Activated CD4-positive, CD25-positive, alpha-beta regulatory T cell (primary cell): Measurements from ENCODE around the gene NLE1.
"Not testable (repeated sequence)": the region's sequence is repeated elsewhere in the genome, so short reads cannot be mapped to it uniquely, and the experiment has no call there.

Experiments
- DNase-seq, 4 experiments: peaks; one replicate each; lab custom pipeline; 2025; lab: John Stamatoyannopoulos, UW

NLE1 gene

DNA sequence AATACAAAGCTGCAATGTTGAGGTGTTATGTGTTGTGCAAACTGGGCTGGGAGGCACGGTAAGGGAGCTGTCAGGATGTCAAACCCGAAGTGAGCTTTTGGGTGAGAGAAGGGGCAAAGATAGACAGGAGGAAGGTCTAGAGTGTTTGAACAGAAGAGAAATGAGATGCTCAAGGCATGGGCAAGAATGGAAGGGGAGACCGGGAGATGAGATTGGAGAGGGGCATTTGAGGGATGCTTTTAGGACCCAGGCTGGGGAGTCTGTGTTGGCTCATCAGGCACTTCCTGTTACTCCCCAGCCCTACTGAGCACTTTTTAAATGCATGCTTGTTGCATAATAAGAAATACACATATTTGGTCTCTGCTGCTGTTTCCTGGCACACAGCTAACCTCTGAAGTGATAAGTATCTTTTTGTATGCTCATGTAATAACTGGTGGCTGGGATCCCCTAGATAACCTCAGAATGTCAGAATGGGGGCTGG is 19.2 kb upstream of the NLE1 start:
- no peak for DNase-seq

DNA sequence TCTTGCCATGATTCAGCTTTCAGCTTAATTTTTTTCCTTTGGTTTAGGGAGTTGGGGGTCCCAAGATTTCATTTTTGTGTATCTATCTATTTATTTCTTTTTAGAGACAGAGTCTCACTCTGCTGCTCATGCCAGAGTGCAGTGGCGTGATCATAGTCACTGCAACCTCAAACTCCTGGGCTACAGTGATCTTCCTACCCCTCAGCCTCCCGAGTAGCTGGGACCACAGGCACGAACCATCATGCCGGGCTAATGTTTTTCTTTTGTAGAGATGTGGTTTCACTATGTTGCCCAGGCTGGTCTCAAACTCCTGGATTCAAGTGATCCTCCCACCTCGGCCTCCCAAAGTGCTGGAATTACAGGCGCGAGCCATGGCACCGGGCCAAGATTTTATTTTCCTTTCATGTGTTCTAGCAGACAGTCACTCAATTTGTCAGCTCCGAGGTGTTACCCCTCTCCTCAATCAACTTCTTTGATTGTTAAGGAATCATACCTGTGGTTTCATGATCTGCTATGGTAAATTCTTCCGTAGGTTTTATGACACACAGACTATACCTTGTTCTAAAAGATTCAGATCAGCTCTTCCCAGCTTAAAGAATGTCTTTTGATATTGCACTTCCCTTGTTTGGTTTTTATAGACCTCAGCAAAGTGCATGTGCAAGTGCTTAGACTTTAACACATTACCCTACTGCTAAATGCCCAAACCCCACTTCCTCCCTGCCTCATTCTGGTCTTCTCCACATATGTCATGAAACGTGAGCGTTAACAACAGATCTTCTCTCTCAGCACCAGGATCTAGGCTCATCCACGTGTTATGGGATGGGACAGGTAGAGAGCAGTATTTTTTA is 18.5 kb upstream of the NLE1 start:
- DNase-seq = no peak

DNA sequence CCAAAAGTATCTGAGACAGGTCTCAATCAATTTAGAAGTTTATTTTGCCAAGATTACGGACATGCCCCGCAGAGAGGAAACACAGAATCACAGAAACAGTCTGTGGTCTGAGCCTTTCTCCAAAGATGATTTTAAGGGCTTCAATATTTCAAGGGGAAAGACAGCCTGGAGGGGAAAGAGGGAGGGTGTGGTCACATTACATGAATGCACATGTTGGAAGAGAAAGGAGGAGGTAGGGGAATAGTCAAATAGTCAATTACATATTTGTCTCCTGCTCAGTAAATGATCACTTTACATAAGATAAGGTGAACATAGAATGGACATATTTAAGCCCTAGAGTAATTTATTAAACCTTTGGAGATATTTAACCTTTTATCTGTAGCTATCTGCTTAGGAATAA is 17.8 kb upstream of the NLE1 start:
- DNase-seq = no peak

DNA sequence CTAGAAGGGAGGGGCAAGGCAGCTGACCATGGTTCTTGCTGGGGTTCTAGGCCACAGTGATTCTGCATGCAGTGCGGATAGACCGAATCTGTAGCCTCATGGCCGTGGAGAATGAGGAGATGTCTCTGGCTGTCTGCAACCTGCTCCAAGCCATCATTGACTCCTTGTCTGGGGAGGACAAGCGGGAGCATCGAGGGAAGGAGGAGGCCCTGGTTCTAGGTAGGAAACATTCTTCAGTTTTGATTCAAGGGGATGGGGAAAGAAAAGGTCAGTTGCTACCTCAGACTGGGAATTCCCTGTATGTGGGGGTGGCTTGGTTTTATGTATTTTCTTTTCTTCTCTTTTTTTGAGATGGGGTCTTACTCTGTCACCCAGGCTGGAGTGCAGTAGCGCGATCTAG is 13.1 kb upstream of the NLE1 start:
- no peak for DNase-seq

DNA sequence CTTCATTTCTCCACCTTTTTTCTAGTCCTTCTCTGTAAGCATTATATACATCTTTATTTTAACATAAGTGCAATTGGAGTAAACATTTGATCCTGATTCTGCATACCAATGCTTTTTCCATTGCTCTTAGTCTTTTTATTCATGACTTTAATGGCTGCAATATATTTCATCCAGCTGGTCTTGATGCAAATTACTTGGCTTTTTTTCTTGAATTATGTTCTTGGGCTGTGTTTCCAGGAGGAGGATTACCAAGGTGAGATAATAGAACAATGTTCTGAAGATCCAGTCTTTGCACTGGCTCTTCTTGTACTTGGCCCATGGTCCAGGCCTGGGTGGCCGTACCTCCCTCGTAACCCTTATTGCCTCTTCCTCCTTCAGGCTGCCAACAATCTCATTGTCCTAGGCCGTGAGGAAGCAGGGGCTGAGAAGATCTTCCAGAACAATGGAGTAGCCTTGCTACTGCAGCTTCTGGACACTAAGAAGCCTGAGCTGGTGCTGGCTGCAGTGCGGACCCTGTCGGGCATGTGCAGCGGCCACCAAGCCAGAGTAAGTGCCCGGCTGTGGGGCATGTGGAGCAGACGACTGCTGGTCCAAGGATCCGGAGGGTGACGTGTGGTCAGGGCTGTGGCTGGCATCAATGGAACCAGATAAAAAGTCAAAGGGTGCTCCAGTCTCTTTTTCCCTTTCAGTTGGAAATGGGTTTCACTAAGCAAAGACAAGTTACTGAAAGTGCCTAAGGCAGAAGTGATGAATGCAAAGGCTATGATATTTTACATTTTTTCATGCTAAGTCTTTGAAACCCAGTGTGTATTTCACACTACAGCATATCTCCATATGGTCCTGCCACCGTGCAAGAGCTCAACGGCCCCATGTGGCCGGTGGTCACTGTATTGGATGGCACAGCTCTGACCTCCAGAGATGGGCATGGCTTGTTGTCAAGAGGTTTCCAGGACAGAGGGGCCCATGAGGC is 12.4 kb upstream of the NLE1 start:
- no peak for DNase-seq

DNA sequence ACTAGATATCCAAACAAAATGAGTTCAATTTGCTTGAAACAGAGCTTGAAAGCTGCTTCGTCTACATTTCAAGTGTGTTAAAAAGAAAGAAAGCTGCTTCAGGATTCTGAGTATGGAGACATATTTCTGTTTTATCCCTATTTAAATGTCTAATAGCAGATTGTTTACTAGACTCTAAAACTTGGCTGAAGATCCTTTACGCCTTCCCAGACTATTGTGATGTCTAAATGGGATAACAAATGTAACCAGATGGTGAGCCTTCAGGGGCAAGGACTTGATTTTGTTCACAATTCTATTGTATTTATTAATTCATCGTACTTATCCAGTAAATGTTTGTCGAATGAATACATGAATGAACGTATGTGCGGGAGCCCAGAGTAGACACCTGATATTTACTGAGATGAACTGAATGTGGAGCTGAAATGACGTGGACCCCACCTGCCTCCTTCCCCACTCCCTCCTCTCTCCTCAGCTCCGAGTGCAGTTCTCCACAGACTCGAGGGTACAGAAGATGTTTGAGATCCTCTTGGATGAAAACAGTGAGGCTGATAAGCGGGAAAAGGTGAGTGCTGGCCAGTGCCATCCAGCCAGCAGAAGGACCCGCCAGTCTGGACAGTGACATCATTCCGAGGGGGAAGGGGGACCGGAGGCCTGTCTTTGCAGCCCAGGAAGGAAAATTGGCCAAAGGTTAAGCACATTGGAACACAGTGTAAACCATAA is 10.5 kb upstream of the NLE1 start:
- no peak for DNase-seq

DNA sequence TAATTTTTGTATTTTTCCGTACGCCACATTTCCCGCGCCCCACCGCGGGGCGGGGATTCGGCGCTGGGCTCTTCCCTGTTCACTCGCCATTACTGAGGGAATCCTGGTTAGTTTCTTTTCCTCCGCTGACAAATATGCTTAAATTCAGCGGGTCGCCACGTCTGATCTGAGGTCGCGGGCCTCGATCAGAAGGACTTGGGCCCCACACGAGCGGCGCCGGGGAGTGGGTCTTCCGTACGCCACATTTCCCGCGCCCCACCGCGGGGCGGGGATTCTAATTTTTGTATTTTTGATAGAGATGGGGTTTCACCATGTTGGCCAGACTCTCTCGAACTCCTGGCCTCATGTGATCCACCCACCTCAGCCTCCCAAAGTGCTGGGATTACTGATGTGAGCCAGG is 9.0 kb upstream of the NLE1 start:
- DNase-seq = not testable (repeated sequence)

DNA sequence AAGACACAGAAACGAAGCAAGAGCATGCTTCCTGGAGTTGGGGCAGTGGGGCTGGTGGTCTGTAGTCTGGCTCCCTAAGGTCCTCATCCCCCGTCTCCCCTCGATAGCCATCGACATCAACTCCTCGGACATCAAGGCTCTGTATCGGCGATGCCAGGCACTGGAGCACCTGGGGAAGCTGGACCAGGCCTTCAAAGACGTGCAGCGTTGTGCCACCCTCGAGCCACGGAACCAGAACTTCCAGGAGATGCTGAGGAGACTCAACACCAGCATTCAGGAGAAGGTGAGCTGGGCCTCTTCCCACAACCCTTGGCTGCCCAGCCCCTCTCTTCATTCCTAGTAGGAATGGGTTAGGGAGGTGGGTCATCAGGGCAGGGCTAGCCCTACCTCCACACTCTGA is 7.8 kb upstream of the NLE1 start:
- no peak for DNase-seq

DNA sequence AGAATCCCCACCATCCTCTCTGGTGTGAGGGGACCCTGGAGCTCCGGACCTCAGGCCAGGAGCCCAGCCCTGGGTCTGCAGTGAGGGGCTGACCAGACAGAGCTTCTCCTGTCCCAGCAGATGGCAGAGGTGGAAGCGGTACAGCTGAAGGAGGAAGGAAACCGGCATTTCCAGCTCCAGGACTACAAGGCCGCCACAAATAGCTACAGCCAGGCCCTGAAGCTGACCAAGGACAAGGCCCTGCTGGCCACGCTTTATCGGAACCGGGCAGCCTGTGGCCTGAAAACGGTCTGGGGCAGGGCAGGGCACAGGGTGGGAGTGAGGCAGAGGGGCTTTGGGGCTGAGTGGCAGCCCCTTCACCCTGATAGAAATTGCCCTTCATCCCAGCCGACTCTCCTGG is 6.0 kb upstream of the NLE1 start:
- DNase-seq = no peak

DNA sequence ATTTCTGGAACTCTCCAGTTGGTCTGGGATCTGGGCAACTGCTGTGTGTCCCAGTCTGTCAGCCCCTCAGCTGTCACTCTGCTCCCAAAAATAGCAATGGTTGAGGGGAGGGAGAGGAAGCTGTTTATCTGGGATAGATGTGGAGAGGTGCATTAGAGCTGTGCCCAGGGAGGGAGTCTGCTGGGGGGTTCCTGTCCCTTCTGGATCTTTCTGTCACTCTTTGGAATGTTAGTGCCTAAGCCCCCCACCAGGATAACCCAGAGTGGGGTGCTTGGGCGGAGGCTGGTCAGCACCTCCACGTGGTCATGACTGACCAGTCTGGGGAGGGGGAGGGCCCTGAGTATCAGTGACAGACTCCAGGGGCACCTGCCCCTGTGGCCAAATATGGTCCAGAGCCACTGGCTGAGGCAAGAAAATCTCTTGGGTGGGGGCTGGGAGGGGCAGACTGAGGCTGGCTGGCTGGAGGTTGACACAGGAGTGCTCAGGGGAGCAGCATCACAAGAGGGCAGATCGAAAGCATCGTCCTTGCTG is 5.3 kb upstream of the NLE1 start, which contains the start of gene UNC45B:
Gene UNC45B (plus strand): TSS at position 443 of the 531 bp plus-strand sequence. CDS start 447 bp downstream, outside the sequence.
- DNase-seq = no peak

DNA sequence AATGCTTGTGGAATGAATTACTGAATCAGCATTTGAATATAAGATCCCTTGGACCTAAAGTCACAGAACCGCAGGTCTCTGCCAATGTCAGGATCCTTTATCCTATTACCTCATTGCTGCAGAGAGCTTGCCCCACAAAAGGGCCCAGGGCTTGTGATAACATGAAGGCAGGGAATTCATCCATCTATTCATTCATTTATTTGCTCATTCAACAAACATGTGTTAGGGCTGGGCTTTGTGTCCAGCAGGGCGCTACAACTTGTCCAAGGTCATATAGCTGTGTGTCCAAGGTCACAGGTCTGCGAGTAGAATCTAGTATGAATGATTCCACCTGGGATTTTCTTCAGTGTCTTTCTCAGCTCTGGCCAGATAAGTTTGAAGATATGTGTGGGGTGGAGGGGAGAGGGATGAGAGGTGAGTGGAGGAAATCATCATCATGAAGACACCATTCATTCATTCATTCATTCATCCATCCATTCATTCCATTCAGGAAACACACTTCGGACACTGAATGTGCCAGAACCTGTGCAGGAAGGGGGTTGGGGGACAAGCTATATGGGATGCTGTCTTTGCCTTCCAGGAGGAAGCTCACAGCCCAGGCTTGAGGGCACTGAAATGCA is 4.2 kb upstream of the NLE1 start:
- DNase-seq = no peak

DNA sequence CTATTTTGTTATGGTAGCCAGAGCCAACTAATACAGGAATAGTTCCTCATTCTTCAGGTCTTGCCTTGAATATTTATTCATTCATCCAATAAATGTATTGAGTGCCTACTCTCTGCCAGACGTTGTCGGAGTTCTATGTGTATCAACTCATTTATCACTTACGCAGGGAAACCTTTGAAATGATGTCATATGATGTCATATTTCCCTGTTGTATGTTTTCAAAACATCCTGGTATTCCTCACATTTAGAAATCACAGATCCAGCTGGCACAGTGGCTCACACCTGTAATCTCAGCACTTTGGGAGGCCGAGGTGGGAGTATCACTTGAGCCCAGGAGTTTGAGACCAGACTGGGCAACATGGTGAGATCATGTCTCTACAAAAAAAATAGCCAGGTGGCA is 2.7 kb upstream of the NLE1 start:
- DNase-seq = no peak

DNA sequence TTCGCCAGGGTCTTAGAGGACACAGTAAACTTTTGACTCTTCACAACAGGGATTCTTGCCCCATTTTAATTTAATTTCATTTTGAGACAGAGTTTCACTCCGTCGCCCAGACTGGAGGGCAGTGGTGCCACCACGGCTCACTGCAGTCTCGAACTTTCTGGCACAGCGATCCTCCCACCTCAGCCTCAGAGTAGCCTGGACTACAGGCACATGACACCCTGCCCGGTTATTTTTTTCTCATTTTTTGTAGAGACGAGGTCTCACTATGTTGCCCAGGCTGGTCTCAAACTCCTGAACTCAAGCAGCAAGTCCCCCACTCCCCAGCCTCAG is 329 bp upstream of the NLE1 start:
- DNase-seq = no peak

DNA sequence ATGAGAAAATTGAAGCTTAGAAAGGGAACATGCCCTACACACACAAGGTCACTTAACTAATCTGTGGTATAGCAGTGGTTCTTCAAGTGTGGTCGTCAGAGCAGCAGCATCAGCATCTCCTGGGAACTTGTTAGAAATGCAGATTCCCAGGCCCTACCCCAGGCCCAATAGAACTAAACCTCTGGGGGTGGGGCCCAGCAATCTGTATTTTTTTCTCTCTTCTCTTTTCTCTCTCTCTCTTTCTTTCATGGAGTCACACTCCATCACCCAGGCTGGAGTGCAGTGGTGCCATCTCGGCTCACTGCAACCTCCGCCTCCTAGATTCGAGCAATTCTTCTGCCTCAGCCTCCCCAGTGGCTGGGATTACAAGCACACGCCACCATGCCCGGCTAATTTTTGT is 3.9 kb downstream of the NLE1 start:
- no peak for DNase-seq

DNA sequence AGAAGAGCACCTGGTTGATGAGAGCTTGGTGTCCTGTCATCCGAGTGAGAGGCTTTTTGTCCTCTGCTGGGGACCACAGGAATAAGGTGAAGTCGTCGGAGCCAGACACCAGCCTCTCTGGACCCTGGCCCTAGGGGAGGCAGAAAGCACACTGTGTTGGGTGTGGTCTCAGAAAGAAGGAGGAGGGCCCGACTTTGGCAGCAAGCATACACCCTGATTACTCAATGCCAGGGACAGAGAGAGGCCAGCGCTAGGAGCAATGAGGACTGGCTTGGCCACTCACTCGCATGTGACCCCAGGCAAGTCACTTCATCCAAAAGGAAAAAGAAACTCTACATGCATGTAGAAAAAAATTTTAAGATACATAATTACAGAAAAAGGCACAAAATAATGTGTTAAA is 6.8 kb downstream of the NLE1 start:
- DNase-seq = no peak

DNA sequence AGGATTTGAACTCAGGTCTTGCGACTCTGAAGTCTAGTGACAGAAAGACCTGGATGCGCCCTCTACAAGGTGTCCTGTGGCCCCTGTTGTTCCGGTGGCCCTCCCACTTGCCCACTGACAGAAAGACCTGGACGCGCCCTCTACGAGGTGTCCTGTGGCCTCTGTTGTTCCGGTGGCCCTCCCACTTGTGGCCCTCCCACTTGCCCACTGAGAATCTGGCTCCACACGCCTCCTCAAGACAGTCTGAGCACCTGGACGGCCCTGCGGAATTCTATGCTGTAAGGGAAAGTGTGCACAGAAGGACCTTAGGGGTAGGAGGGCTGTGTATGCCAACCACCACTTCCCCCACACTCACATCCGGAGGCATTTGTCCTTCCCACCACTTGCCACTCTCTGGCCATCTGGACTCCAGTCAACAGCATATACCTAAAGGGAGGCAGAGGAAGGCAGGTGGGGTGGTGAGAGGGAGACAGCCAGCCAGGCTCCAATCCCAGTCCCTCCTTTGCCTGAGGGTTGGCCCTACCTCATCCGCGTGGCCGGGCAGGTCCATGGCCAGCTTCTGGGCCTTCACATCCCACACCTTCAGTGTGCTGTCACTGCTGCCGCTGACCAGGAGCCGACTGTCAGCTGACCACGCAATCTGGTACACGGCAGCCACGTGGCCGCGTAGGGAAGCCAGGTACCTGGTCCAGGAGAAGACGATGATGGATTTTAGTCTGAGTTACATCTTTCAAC is 9.1 kb downstream of the NLE1 start:
- no peak for DNase-seq

DNA sequence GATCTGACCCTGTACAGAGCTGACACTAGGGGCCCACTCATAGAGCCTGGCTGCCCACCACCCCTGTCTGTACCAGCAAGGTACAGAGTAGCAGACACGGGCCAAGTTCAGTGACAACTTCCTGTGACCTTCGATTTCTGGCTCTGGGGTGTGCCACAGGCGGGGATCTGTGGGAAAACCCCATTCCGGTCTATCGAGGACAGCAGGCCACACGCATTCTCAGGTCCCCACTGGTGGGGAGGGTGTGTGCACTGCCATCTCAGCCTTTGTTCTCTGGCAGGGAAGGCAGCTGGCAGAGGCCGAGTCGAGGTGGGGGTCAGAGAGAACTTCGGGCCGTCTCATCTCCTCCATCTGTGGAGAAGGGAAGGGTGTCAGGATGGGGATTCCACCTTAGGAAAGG is 10.0 kb downstream of the NLE1 start:
- DNase-seq = no peak

DNA sequence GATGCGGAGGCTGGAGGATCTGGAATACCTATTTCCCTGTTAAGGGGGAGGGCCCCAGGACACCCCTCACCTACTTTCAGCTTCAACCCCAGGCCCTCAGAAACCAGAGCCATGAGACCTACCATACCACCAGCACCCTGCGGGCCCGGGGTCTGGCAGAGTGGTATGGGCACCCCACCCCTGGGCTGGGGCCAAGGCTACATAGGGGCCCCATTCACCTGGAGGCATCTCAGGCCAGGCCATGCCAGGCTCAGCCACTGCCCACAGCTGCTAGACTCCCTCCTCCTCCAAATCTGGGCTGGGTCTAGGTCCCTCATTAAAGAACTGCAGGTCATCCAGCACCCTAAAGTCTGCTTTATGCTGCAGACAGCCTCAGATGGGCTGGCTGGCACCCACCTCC is 11.7 kb downstream of the NLE1 start:
- no peak for DNase-seq

DNA sequence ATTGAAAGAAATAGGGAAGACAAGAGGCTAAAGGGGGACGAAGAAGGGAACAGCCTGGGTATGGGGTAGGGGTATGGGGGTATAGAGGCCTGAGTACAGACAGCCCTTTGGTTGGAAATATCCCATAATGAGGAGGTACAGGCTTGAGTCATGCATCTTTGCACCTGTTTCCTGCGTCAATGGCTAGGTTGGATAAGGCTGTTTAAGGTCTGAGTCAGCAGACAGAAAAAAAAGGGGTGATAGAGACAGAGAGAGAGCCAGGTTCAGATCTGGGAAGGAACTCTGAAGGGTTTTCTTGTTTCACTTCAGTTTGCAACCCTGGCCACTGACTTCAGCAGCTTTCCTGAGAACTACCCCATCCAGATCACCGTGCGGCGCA is 12.1 kb downstream of the NLE1 start:
- no peak for DNase-seq

DNA sequence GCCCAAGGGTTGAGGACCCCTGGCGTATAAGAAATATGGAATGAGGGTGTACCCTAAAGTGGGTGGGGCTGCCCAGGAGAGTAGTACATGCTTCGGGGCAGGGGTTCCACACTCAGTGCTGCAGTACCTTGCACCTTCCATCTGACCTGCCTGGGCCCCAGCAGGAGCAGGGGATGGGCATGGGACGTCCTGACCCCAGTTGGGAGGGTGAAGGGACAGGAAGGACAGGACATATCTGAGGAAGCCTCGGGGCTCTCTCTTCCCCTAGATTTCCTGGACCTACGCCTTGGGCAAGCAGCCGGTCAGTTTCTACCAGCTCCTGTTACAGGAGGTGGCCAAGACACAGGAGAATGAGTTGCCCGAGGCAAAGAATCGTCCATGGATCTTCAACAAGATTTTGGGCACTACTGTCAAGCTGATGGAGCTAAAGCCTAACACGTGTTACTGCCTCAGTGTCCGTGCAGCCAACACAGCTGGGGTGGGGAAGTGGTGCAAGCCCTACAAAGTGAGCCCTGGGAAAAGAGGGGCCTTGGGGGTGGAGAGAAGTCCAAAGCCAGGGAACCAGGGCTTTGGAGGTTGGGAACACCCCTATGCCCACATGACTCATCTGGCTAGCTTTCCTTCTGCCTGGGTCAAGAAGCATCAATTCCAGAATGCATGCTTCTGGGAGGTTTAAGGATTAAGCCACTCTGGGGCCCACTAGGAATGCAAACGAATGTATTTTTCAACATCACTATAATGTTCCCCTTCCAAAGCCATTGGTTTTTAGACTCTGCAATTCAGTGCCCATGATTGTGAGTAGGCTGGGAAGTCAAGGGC is 12.7 kb downstream of the NLE1 start:
- no peak for DNase-seq
